ENCODE data around the gene LDB2. TPM values are rescaled to one million over a fixed set of nuclear protein-coding genes. Genes with fewer than 3 reads are reported as not detected.

Gene LDB2
- total RNA-seq, 1 experiment from 2014 or later, result not detected

GRCh38 chr4:16713271-16713670 is 185.2 kb downstream of the LDB2 start:
- POLR2A ChIA-PET (ENCODE audit: unreplicated experiment), result no interaction called here
- ATAC-seq, result no peak
- H3K4me2 ChIP-seq (ENCODE audit: low read length), result no peak overlapping the region
- no peaks in the 10 kb centered on the region for H3F3A ChIP-seq (ENCODE audit: low read length, unreplicated experiment)
- no peak overlapping the region for H3K27ac ChIP-seq (ENCODE audit: low read length)
- no peaks in the 10 kb centered on the region for H3K79me2 ChIP-seq (ENCODE audit: low read length)
- no peaks in the 10 kb centered on the region for H3K4me1 ChIP-seq (ENCODE audit: insufficient read depth, low read length)
- no peak overlapping the region for H2AFZ ChIP-seq (ENCODE audit: low read length)
- CTCF ChIA-PET, result no interaction called here
- H3K4me3 ChIP-seq (ENCODE audit: low read length), result no peak overlapping the region
- no peaks in the 10 kb centered on the region for H4K20me1 ChIP-seq (ENCODE audit: low read length)
- peaks cover 3% of the 10 kb centered on the region; the same call in 1 of the 2 replicates for H3K27me3 ChIP-seq (ENCODE audit: low read length)
- H3K9me3 ChIP-seq (ENCODE audit: low read length), result no peaks in the 10 kb centered on the region
- no TSS peak for BruUV-seq (replicated peaks)
- DNase-seq, result no peak
- H3K36me3 ChIP-seq (ENCODE audit: low read depth, low read length), result no peaks in the 10 kb centered on the region
- TF ChIP-seq CTCF (conservative IDR thresholded peaks at IDR 0.05; ENCODE audit: low read depth, low read length) (no peak), EZH2 (IDR thresholded peaks at IDR 0.05; ENCODE audit: low read length, unreplicated experiment) (no peak)
- H3K9me2 ChIP-seq (replicated peaks; ENCODE audit: low read length), result no peaks in the 10 kb centered on the region
- intact Hi-C loops (cut with micrococcal nuclease), result no loop called here
- no peak overlapping the region for H3K9ac ChIP-seq (ENCODE audit: low read length)

- ATAC-seq (no peak), DNase-seq (no peak)
- H3K9me2 ChIP-seq (replicated peaks; ENCODE audit: low read length), result no peaks in the 10 kb centered on the region
- no peaks in the 10 kb centered on the region for H3F3A ChIP-seq (ENCODE audit: low read length, unreplicated experiment)
- no peak overlapping the region for H3K27ac ChIP-seq (ENCODE audit: low read length)
- intact Hi-C loops (cut with micrococcal nuclease), result no loop called here
- H2AFZ ChIP-seq (ENCODE audit: low read length), result no peak overlapping the region
- H3K27me3 ChIP-seq (ENCODE audit: low read length), result peaks cover 7% of the 10 kb centered on the region; the same call in 1 of the 2 replicates
- H3K4me1 ChIP-seq (ENCODE audit: insufficient read depth, low read length), result no peaks in the 10 kb centered on the region
- no peaks in the 10 kb centered on the region for H3K9me3 ChIP-seq (ENCODE audit: low read length)
- ChIA-PET CTCF (no interaction called here), POLR2A (ENCODE audit: unreplicated experiment) (no interaction called here)
- no peak for TF ChIP-seq EZH2 (IDR thresholded peaks at IDR 0.05; ENCODE audit: low read length, unreplicated experiment)
- no peak for TF ChIP-seq CTCF (conservative IDR thresholded peaks at IDR 0.05; ENCODE audit: low read depth, low read length)
- TF ChIP-seq EZH2phosphoT487 (IDR thresholded peaks at IDR 0.05; ENCODE audit: borderline replicate concordance, low read length), result no peak
- H3K9ac ChIP-seq (ENCODE audit: low read length), result no peak overlapping the region
- H3K4me2 ChIP-seq (ENCODE audit: low read length), result no peak overlapping the region
- no TSS peak for BruUV-seq (replicated peaks)
- H3K4me3 ChIP-seq (ENCODE audit: low read length), result no peak overlapping the region
- no peaks in the 10 kb centered on the region for H3K36me3 ChIP-seq (ENCODE audit: low read depth, low read length)
- H4K20me1 ChIP-seq (ENCODE audit: low read length), result no peaks in the 10 kb centered on the region
- H3K79me2 ChIP-seq (ENCODE audit: low read length), result no peaks in the 10 kb centered on the region
Measured at GRCh38 chr4:16710198-16710597, 188.2 kb downstream of the LDB2 start.

GRCh38 chr4:16707874-16708273 is 190.6 kb downstream of the LDB2 start:
- POLR2A ChIA-PET (ENCODE audit: unreplicated experiment), result no interaction called here
- no peaks in the 10 kb centered on the region for H4K20me1 ChIP-seq (ENCODE audit: low read length)

More at GRCh38 chr4:16707874-16708273, 190.6 kb downstream of the LDB2 start:
- no TSS peak for BruUV-seq (replicated peaks)
- intact Hi-C loops (cut with micrococcal nuclease), result no loop called here
- DNase-seq (no peak), ATAC-seq (no peak)
- no peak overlapping the region for H3K4me2 ChIP-seq (ENCODE audit: low read length)
- TF ChIP-seq EZH2 (IDR thresholded peaks at IDR 0.05; ENCODE audit: low read length, unreplicated experiment) (no peak), CTCF (conservative IDR thresholded peaks at IDR 0.05; ENCODE audit: low read depth, low read length) (no peak), EZH2phosphoT487 (IDR thresholded peaks at IDR 0.05; ENCODE audit: borderline replicate concordance, low read length) (no peak)
- CTCF ChIA-PET, result no interaction called here
- no peak overlapping the region for H3K9ac ChIP-seq (ENCODE audit: low read length)
- H3K9me2 ChIP-seq (replicated peaks; ENCODE audit: low read length), result no peaks in the 10 kb centered on the region
- H3F3A ChIP-seq (ENCODE audit: low read length, unreplicated experiment), result no peaks in the 10 kb centered on the region
- no peak overlapping the region for H3K27ac ChIP-seq (ENCODE audit: low read length)
- H3K27me3 ChIP-seq (ENCODE audit: low read length), result peaks cover 8% of the 10 kb centered on the region
- no peaks in the 10 kb centered on the region for H3K4me1 ChIP-seq (ENCODE audit: insufficient read depth, low read length)
- no peaks in the 10 kb centered on the region for H3K9me3 ChIP-seq (ENCODE audit: low read length)
- H3K79me2 ChIP-seq (ENCODE audit: low read length), result no peaks in the 10 kb centered on the region
- H3K4me3 ChIP-seq (ENCODE audit: low read length), result no peak overlapping the region
- H3K36me3 ChIP-seq (ENCODE audit: low read depth, low read length), result no peaks in the 10 kb centered on the region
- no peak overlapping the region for H2AFZ ChIP-seq (ENCODE audit: low read length)

Data from PC-3 (cell line).